HepG2 (cell line): ENCODE measurements around the gene IFITM5.

Experiments used
- CTCF ChIP-seq: sonication (generic); formaldehyde crosslinking; IDR thresholded peaks from 2 replicates; pipeline ENCODE4 v1.5.0; 2020; ENCODE audit warnings: mild to moderate bottlenecking, missing genetic modification reagents, moderate library complexity
- HMGXB4 ChIP-seq, 2 experiments: sonication (generic) in 1 of 2; formaldehyde crosslinking in 1 of 2; IDR thresholded peaks; 2 replicates each; pipeline versions ENCODE4 v1.4.0 to v1.6.1; 2018 to 2020; ENCODE audit warnings: missing genetic modification reagents in 2 of 2, borderline replicate concordance in 1 of 2, low read depth in 1 of 2, mild to moderate bottlenecking in 1 of 2, missing biosample characterization in 1 of 2
- JUND ChIP-seq: sonication (generic); formaldehyde crosslinking; IDR thresholded peaks from 2 replicates; pipeline ENCODE4 v1.8.0; 2022; ENCODE audit warnings: mild to moderate bottlenecking, missing genetic modification reagents
- STAT6 ChIP-seq: sonication (generic); formaldehyde crosslinking; IDR thresholded peaks from 2 replicates; pipeline ENCODE4 v1.4.0; 2020; ENCODE audit warnings: missing genetic modification reagents, mild to moderate bottlenecking, borderline replicate concordance
- ZNF138 ChIP-seq: sonication (generic); formaldehyde crosslinking; IDR thresholded peaks from 2 replicates; pipeline ENCODE4 v1.5.0; 2020; ENCODE audit warnings: mild to moderate bottlenecking, low read depth, missing genetic modification reagents
- ZNF543 ChIP-seq: sonication (generic); formaldehyde crosslinking; IDR thresholded peaks from 2 replicates; pipeline ENCODE4 v1.4.0; 2020; ENCODE audit warnings: mild to moderate bottlenecking, missing genetic modification reagents

GRCh38 chr11:330307-330693, 31.0 kb upstream of the IFITM5 start:
- TF ChIP-seq HMGXB4 (CRISPR knock-in tag; IDR thresholded peaks at IDR 0.05; ENCODE audit: borderline replicate concordance in 1 of 2, low read depth in 1 of 2) (no peak), JUND (no peak), STAT6 (CRISPR knock-in tag) (no peak), ZNF138 (CRISPR knock-in tag) (no peak), ZNF543 (CRISPR knock-in tag) (no peak), CTCF (CRISPR knock-in tag) (no peak)
